H1 (cell line): ENCODE results near the gene STEAP2.

Experiments
- ASH2L ChIP-seq: fragments of 200-600, 300-600 bp; sonication (generic); IDR thresholded peaks from one replicate; pipeline ENCODE4 v1.7.1; 2017; ENCODE audit warnings: low read length
- BRCA1 ChIP-seq: IDR thresholded peaks from 2 replicates; pipeline ENCODE4 v1.6.1; 2012; ENCODE audit warnings: low read depth, low read length, improper control_type of control experiment
- CHD1 ChIP-seq: IDR thresholded peaks from 2 replicates; pipeline ENCODE4 v1.6.1; 2012; ENCODE audit warnings: low read depth, low read length, improper control_type of control experiment
- CREB1 ChIP-seq: IDR thresholded peaks from 2 replicates; pipeline ENCODE4 v1.6.1; 2012; ENCODE audit warnings: inconsistent platforms
- EP300 ChIP-seq, 2 experiments: IDR thresholded peaks; 1 replicate in 1 of 2; 2 replicates in 1 of 2; pipeline ENCODE4 v1.6.1; 2011 to 2012; ENCODE audit warnings: low read depth in 2 of 2, low read length in 2 of 2, mild to moderate bottlenecking in 2 of 2, borderline replicate concordance in 1 of 2, inconsistent platforms in 1 of 2, moderate library complexity in 1 of 2
- HDAC6 ChIP-seq: IDR thresholded peaks from one replicate; pipeline ENCODE4 v1.7.1; 2012; ENCODE audit warnings: low read depth, mild to moderate bottlenecking, inconsistent platforms, low read length, moderate library complexity
- KDM5A ChIP-seq: fragments of 200-600 bp; IDR thresholded peaks from 2 replicates; pipeline ENCODE4 v1.7.1; 2012; ENCODE audit warnings: mild to moderate bottlenecking, low read length, inconsistent platforms, mixed read lengths
- POLR2A ChIP-seq, 2 experiments: IDR thresholded peaks; 1 replicate in 1 of 2; 2 replicates in 1 of 2; pipeline ENCODE4 v1.6.1; 2011; ENCODE audit warnings: low read depth in 2 of 2, low read length in 2 of 2, mild to moderate bottlenecking in 2 of 2; ENCODE audit errors: control extremely low read depth in 1 of 2
- RAD21 ChIP-seq, 2 experiments: IDR thresholded peaks in 1 of 2; conservative IDR thresholded peaks in 1 of 2; 2 replicates each; pipeline ENCODE4 v1.6.1; 2011; ENCODE audit warnings: low read depth in 2 of 2, low read length in 2 of 2, improper control_type of control experiment in 1 of 2, inconsistent platforms in 1 of 2, mild to moderate bottlenecking in 1 of 2, moderate library complexity in 1 of 2
- TAF7 ChIP-seq: optimal IDR thresholded peaks from 2 replicates; pipeline ENCODE3; 2011; ENCODE audit warnings: low read depth, mild to moderate bottlenecking, inconsistent platforms, low read length, moderate library complexity, borderline replicate concordance
- TF ChIP-seq, protein P1 (sequence below), 3 experiments: IDR thresholded peaks; 1 replicate in 2 of 3; 2 replicates in 1 of 3; pipeline versions ENCODE4 v1.5.1 to v1.6.1; 2011; ENCODE audit warnings: low read length in 3 of 3, mild to moderate bottlenecking in 3 of 3, inconsistent platforms in 2 of 3, low read depth in 1 of 3, moderate library complexity in 1 of 3; ENCODE audit not compliant: insufficient read depth in 1 of 3; ENCODE audit errors: control extremely low read depth in 1 of 3
- TF ChIP-seq, protein P2 (sequence below): IDR thresholded peaks from 2 replicates; pipeline ENCODE4 v1.6.1; 2011; ENCODE audit warnings: low read depth, mild to moderate bottlenecking, low read length; ENCODE audit not compliant: insufficient read depth
- TF ChIP-seq, protein P3 (sequence below): IDR thresholded peaks from 2 replicates; pipeline ENCODE4 v1.6.1; 2012; ENCODE audit warnings: inconsistent platforms

DNA sequence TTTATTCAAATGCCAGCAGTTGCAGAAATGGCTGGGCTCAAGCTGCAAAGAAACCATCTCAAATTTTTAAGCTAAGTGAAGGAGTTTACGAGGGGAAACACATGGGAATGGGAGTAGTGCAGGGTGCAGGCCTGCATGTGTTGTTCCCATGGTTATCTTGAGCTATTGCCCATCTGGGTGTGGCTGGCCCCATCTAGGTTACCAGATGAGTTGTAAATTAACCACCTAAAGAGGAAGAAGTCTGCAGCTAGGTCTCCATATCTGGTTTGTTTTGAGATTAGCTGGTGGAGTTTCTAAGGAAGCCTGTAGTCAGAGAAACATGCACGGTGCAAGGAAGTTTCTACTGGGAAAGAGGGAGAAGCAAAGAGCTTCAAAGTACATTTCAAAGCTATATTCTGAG lies 23.3 kb upstream of the STEAP2 start:
- TF ChIP-seq POLR2A (IDR thresholded peaks at IDR 0.05; ENCODE audit: control extremely low read depth in 1 of 2, low read depth in 2 of 2, low read length in 2 of 2) (no peak), ASH2L (no peak), CREB1 (no peak), HDAC6 (no peak), EP300 (IDR thresholded peaks at IDR 0.05; ENCODE audit: borderline replicate concordance in 1 of 2, low read depth in 2 of 2, low read length in 2 of 2) (no peak), BRCA1 (no peak), RAD21 (IDR thresholded peaks at IDR 0.05 in 1 of 2, conservative IDR thresholded peaks at IDR 0.05 in 1 of 2; ENCODE audit: low read depth in 2 of 2, low read length in 2 of 2) (no peak), KDM5A (no peak), CHD1 (no peak), TAF7 (no peak)
- TF ChIP-seq, protein P1, sequence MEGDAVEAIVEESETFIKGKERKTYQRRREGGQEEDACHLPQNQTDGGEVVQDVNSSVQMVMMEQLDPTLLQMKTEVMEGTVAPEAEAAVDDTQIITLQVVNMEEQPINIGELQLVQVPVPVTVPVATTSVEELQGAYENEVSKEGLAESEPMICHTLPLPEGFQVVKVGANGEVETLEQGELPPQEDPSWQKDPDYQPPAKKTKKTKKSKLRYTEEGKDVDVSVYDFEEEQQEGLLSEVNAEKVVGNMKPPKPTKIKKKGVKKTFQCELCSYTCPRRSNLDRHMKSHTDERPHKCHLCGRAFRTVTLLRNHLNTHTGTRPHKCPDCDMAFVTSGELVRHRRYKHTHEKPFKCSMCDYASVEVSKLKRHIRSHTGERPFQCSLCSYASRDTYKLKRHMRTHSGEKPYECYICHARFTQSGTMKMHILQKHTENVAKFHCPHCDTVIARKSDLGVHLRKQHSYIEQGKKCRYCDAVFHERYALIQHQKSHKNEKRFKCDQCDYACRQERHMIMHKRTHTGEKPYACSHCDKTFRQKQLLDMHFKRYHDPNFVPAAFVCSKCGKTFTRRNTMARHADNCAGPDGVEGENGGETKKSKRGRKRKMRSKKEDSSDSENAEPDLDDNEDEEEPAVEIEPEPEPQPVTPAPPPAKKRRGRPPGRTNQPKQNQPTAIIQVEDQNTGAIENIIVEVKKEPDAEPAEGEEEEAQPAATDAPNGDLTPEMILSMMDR (IDR thresholded peaks at IDR 0.05; ENCODE audit: control extremely low read depth in 1 of 3, insufficient read depth in 1 of 3, low read depth in 1 of 3, low read length in 3 of 3), result no peak
- TF ChIP-seq, protein P2, sequence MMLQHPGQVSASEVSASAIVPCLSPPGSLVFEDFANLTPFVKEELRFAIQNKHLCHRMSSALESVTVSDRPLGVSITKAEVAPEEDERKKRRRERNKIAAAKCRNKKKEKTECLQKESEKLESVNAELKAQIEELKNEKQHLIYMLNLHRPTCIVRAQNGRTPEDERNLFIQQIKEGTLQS, result no peak
- TF ChIP-seq, protein P3, sequence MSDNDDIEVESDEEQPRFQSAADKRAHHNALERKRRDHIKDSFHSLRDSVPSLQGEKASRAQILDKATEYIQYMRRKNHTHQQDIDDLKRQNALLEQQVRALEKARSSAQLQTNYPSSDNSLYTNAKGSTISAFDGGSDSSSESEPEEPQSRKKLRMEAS, result no peak
